Measurements from ENCODE around the gene C15orf62. TPM values are rescaled to one million over a fixed set of nuclear protein-coding genes. Genes with fewer than 3 reads are reported as not detected.

The C15orf62 gene
- polyA plus RNA-seq, 1 of the 3 experiments (the other 2 are of a cell fraction), result not detected

- no peak for TF ChIP-seq GATA2 (CRISPR knock-in tag; IDR thresholded peaks at IDR 0.05)
- TF ChIP-seq, protein P1, sequence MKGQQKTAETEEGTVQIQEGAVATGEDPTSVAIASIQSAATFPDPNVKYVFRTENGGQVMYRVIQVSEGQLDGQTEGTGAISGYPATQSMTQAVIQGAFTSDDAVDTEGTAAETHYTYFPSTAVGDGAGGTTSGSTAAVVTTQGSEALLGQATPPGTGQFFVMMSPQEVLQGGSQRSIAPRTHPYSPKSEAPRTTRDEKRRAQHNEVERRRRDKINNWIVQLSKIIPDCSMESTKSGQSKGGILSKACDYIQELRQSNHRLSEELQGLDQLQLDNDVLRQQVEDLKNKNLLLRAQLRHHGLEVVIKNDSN (IDR thresholded peaks at IDR 0.05; ENCODE audit: borderline replicate concordance, low read depth), result no peak
- TF ChIP-seq REST (IDR thresholded peaks at IDR 0.05; ENCODE audit: low read depth, low read length), result no peak
- peak; percentile 48 for TF ChIP-seq PBX3 (IDR thresholded peaks at IDR 0.05)
- no peak; the same call in 1 of the 2 replicates for TF ChIP-seq SMC3 (IDR thresholded peaks at IDR 0.05; ENCODE audit: low read depth, low read length)
- TF ChIP-seq MEF2A (IDR thresholded peaks at IDR 0.05; ENCODE audit: borderline replicate concordance, low read depth), result no peak
- TF ChIP-seq TCF12 (IDR thresholded peaks at IDR 0.05), result no peak
- TF ChIP-seq SIN3A (IDR thresholded peaks at IDR 0.05; ENCODE audit: borderline replicate concordance, low read depth, low read length), result peak; percentile 97
- no peak for TF ChIP-seq FOSL2 (IDR thresholded peaks at IDR 0.05; ENCODE audit: borderline replicate concordance, low read depth)
- no peak for TF ChIP-seq GABPA (IDR thresholded peaks at IDR 0.05; ENCODE audit: low read depth)
- TF ChIP-seq TAF1 (IDR thresholded peaks at IDR 0.05; ENCODE audit: borderline replicate concordance, low read depth, low read length), result peak; percentile 63; the same call in 1 of the 2 replicates
- TF ChIP-seq FOXM1 (IDR thresholded peaks at IDR 0.05; ENCODE audit: low read depth), result no peak
- TF ChIP-seq CHD2 (IDR thresholded peaks at IDR 0.05; ENCODE audit: low read length, partially characterized antibody), result no peak
- no peak for TF ChIP-seq RFX5 (IDR thresholded peaks at IDR 0.05; ENCODE audit: low read length)
Measured at GRCh38 chr15:40754883-40755811, 14.6 kb upstream of the C15orf62 start, which contains the start of gene RMDN3 (continued).

Measured in SK-N-SH (cell line).